GM10248 (cell line): Measurements from ENCODE around the gene AMOTL1.

Experiments
- CTCF ChIA-PET: fragments of 300-600 bp; sonication (Branson Sonifier 250); formaldehyde crosslinking; extraction: SDS; loops from one replicate; lab custom pipeline; 2021; ENCODE audit warnings: antibody characterized with exemption; lab: Yijun Ruan, JAX
- POLR2A ChIA-PET: fragments of 350-650 bp; sonication (Branson Sonifier 250); formaldehyde crosslinking; extraction: SDS; loops from one replicate; lab custom pipeline; 2020; ENCODE audit warnings: antibody characterized with exemption; lab: Yijun Ruan, JAX
- DNase-seq: peaks from one replicate; pipeline ENCODE4 v3.0.0; 2012; ENCODE audit errors: extremely low spot score
- CTCF ChIP-seq: IDR thresholded peaks from 2 replicates; pipeline ENCODE4 v1.5.1; 2012; ENCODE audit warnings: mild to moderate bottlenecking, low read depth; ENCODE audit errors: extremely low read depth, missing control alignments, control extremely low read depth

The AMOTL1 gene

DNA sequence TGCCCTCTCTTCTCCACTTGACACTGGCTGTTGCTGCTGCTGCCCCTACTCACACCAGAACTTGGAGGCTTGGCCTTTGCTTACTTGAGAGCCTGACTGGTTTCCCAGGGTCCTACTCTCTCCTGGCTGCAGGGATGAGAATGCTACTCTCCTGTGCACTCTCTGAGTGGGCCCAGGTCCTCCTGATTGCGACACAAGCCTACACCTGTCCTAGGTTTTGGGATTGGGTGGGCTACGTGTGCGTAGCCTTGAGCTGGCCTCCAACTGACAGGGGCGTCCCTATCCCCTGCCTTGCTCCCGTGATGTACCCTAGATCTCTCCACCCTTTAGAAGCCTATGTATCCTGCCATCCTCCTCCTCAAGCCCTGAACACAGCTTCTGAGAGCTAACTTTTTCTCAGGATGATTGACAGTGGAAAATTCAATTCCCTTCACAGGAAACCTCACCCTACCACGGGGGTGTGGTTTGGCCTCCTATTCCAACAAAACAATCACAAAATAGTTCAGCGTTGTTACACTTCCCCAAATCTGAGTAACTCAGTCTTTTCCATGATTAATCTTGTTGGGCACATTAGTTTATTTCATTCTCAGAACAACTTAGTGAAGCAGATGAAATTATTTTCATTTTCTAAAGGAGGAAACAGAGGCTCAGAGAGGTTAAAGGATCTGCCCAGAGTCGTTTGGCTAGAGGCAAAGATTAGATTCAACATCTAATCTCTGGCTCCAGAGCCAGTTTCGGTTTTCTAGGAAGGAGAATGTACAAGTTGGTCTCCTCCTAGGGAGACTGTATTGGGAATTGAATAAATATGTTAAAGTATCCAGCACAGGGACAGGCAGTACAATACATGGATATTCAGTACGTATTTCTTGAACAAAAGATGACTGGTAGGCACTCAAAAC, 17.6 kb upstream of the AMOTL1 start:
- POLR2A ChIA-PET = no interaction called here
- CTCF ChIA-PET = interaction anchor here (1.3 kb wide), 1 partner anchor 9 kb away, joined by 3 read pairs; no protein-coding TSS in a partner anchor
- DNase-seq = no peak
- no peak for TF ChIP-seq CTCF

GRCh38 chr11:94751218-94751609, 16.9 kb upstream of the AMOTL1 start:
- CTCF ChIA-PET = no interaction called here
- DNase-seq = no peak
- POLR2A ChIA-PET = no interaction called here
- no peak for TF ChIP-seq CTCF

- TF ChIP-seq CTCF = no peak
- DNase-seq = no peak
- ChIA-PET POLR2A (no interaction called here), CTCF (no interaction called here)
Observed at GRCh38 chr11:94751786-94752185, 16.4 kb upstream of the AMOTL1 start.

DNA sequence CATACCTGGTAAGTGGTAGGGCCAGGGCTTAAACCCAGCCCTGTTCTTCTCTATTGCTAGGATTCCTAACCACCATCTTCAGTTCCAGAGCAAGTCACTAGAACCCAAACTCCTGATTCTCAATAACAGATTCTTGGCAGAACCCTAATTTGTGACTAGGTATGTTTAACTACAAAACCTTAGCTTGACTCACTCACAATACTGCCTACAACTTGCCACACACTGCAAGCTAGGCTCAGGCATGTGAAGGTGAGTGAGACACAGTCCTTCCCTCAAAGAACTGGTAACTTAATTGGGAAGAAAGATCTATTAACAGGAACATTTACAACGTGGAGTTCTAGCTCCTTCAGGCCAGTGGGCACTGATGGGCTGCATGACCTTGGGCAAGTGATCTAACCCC, 14.5 kb upstream of the AMOTL1 start:
- DNase-seq = no peak
- POLR2A ChIA-PET = no interaction called here
- no peak for TF ChIP-seq CTCF
- CTCF ChIA-PET = interaction anchor here (1.8 to 2.4 kb wide), 2 partner anchors 12 to 22 kb away, joined by 5 to 9 read pairs; no protein-coding TSS in a partner anchor

- CTCF ChIA-PET = interaction anchor here (1.5 to 2.4 kb wide), 3 partner anchors 12 to 23 kb away, joined by 3 to 9 read pairs (median 5); no protein-coding TSS in a partner anchor
Observed at GRCh38 chr11:94754335-94754734, 13.8 kb upstream of the AMOTL1 start.

DNA sequence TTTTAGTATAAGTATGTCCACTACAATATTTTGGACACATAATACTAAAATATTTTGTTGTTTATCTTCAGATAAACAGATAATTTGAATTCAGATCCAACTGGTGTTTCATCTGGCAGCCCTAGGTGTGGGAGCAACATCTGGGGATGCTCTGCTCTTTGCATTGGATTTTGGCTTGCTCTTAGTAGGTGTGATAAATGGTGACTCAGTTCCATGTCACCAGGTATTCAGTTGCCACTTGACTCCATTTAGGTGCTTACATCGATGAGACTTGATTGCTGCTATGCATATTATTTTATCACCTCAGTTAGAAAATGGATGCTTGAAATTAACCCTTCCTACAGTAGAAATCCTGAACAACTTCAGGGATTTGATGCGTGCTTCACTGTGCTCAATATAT, 13.3 kb upstream of the AMOTL1 start:
- no peak for TF ChIP-seq CTCF
- no peak for DNase-seq
- ChIA-PET CTCF (interaction anchor here (1.5 to 2.4 kb wide), 3 partner anchors 13 to 23 kb away, joined by 3 to 9 read pairs (median 5); no protein-coding TSS in a partner anchor), POLR2A (no interaction called here)

More at GRCh38 chr11:94754335-94754734, 13.8 kb upstream of the AMOTL1 start:
- no peak for TF ChIP-seq CTCF
- DNase-seq = no peak
- POLR2A ChIA-PET = no interaction called here
